WTC11 (cell line): ENCODE data around the gene MAST1.

ENCODE experiments used
- GRHL2 ChIP-seq: fragments of 250-450 bp; sonication (Bioruptor Pico); IDR thresholded peaks from 2 replicates; pipeline ENCODE4 v1.8.0; 2022; ENCODE audit warnings: mild to moderate bottlenecking, moderate library complexity; ENCODE audit not compliant: insufficient replicate concordance, severe bottlenecking
- TEAD4 ChIP-seq: sonication (generic); formaldehyde crosslinking; IDR thresholded peaks from 2 replicates; pipeline ENCODE4 v1.8.0; 2022; ENCODE audit warnings: mild to moderate bottlenecking, missing genetic modification reagents

GRCh38 chr19:12789098-12789903 is 49.0 kb upstream of the MAST1 start:
- TF ChIP-seq TEAD4 (CRISPR knock-in tag) (no peak), GRHL2 (CRISPR knock-in tag) (no peak)
